WTC11 (cell line): ENCODE results near the gene XPR1. TPM values are rescaled to one million over a fixed set of nuclear protein-coding genes. Genes with fewer than 3 reads are reported as not detected.

ENCODE experiments used
- ATAC-seq: fragments of 200-7000 bp; cut with Tn5 transposase; 2 replicates; pipeline ENCODE4 v1.10.0; 2021; ENCODE audit warnings: mild to moderate bottlenecking, moderate library complexity
- CTCF ChIA-PET: fragments of 300-600 bp; sonication (Branson Sonifier 250); formaldehyde crosslinking; loops from one replicate; lab custom pipeline; 2021; ENCODE audit warnings: antibody characterized with exemption; lab: Charles Lee
- POLR2A ChIA-PET: fragments of 350-600 bp; sonication (Branson Sonifier 250); formaldehyde crosslinking; loops from one replicate; lab custom pipeline; 2021; ENCODE audit warnings: antibody characterized with exemption; lab: Charles Lee
- DNase-seq: peaks from one replicate; pipeline ENCODE4 v3.0.0; 2021; ENCODE audit warnings: low spot score
- H3K27ac Mint-ChIP-seq: 2 replicates; pipeline ENCODE4 v1.8.0; 2021; ENCODE audit warnings: mixed read lengths
- H3K27me3 Mint-ChIP-seq: 2 replicates; pipeline ENCODE4 v1.8.0; 2021; ENCODE audit warnings: low read depth, mild to moderate bottlenecking, moderate library complexity, mixed read lengths
- H3K36me3 Mint-ChIP-seq: 2 replicates; pipeline ENCODE4 v1.8.0; 2021; ENCODE audit warnings: mixed read lengths
- H3K4me1 Mint-ChIP-seq: 2 replicates; pipeline ENCODE4 v1.8.0; 2022; ENCODE audit warnings: mixed read lengths
- H3K4me3 Mint-ChIP-seq: 2 replicates; pipeline ENCODE4 v1.8.0; 2021; ENCODE audit warnings: mild to moderate bottlenecking, moderate library complexity, mixed read lengths
- H3K9me3 Mint-ChIP-seq: 2 replicates; pipeline ENCODE4 v1.8.0; 2021; ENCODE audit warnings: mixed read lengths
- AFF4 ChIP-seq: sonication (generic); formaldehyde crosslinking; IDR thresholded peaks from 2 replicates; pipeline ENCODE4 v1.8.1; 2023; ENCODE audit warnings: mild to moderate bottlenecking, missing genetic modification reagents, borderline replicate concordance
- E2F1 ChIP-seq: sonication (generic); formaldehyde crosslinking; IDR thresholded peaks from 2 replicates; pipeline ENCODE4 v1.8.0; 2022; ENCODE audit warnings: mild to moderate bottlenecking, missing genetic modification reagents
- E2F4 ChIP-seq: sonication (generic); formaldehyde crosslinking; IDR thresholded peaks from 2 replicates; pipeline ENCODE4 v1.8.1; 2022; ENCODE audit warnings: low read depth, mild to moderate bottlenecking, moderate library complexity, missing genetic modification reagents, borderline replicate concordance
- ERG ChIP-seq: fragments of 250-450 bp; sonication (Bioruptor Pico); IDR thresholded peaks from 2 replicates; pipeline ENCODE4 v1.8.0; 2021; ENCODE audit warnings: mild to moderate bottlenecking
- FOXJ3 ChIP-seq: sonication (generic); formaldehyde crosslinking; IDR thresholded peaks from 2 replicates; pipeline ENCODE4 v1.9.0; 2021; ENCODE audit warnings: missing genetic modification reagents, mild to moderate bottlenecking, borderline replicate concordance
- HMGA2 ChIP-seq: fragments of 250-450 bp; sonication (Bioruptor Pico); IDR thresholded peaks from 2 replicates; pipeline ENCODE4 v1.4.0; 2021; ENCODE audit warnings: mild to moderate bottlenecking, moderate library complexity
- NR1H2 ChIP-seq: sonication (generic); formaldehyde crosslinking; IDR thresholded peaks from 2 replicates; pipeline ENCODE4 v1.9.0; 2021; ENCODE audit warnings: mild to moderate bottlenecking, moderate library complexity, missing genetic modification reagents
- PRDM15 ChIP-seq: sonication (generic); formaldehyde crosslinking; IDR thresholded peaks from 2 replicates; pipeline ENCODE4 v1.8.0; 2022; ENCODE audit warnings: missing genetic modification reagents
- TCF7 ChIP-seq: sonication (generic); formaldehyde crosslinking; IDR thresholded peaks from 2 replicates; pipeline ENCODE4 v1.8.0; 2022; ENCODE audit warnings: mild to moderate bottlenecking, low read depth, missing genetic modification reagents, moderate library complexity
- TEAD1 ChIP-seq: sonication (generic); formaldehyde crosslinking; IDR thresholded peaks from 2 replicates; pipeline ENCODE4 v1.8.0; 2022; ENCODE audit warnings: mild to moderate bottlenecking, missing genetic modification reagents
- ZBTB43 ChIP-seq: sonication (generic); formaldehyde crosslinking; IDR thresholded peaks from 2 replicates; pipeline ENCODE4 v1.8.1; 2023; ENCODE audit warnings: mild to moderate bottlenecking, missing genetic modification reagents
- ZNF512 ChIP-seq: sonication (generic); formaldehyde crosslinking; IDR thresholded peaks from 2 replicates; pipeline ENCODE4 v1.8.1; 2022; ENCODE audit warnings: missing genetic modification reagents, borderline replicate concordance
- total RNA-seq: library from RNA; stranded (reverse); gene quantifications from 3 replicates; pipeline ENCODE4 v1.2.3, GENCODE V29; 2021

Gene XPR1
- total RNA-seq, 1 experiment from 2014 or later = 34.6 TPM

- DNase-seq = no peak
- Mint-ChIP-seq H3K4me1 (peaks cover 26% of the 10 kb centered on the region), H3K4me3 (no peak overlapping the region)
- ChIA-PET CTCF (no interaction called here), POLR2A (no interaction called here)
- no peak for TF ChIP-seq ZBTB43
- TF ChIP-seq FOXJ3 (CRISPR knock-in tag) = no peak
- TF ChIP-seq, all 79 proteins: peak for 0
- Mint-ChIP-seq H3K9me3 (peaks cover 23% of the 10 kb centered on the region), H3K27me3 (no peaks in the 10 kb centered on the region), H3K27ac (no peak overlapping the region), H3K36me3 (peaks cover 19% of the 10 kb centered on the region)
- no peak for ATAC-seq
Observed at GRCh38 chr1:180696361-180696760, 64.5 kb downstream of the XPR1 start.

- POLR2A ChIA-PET = no interaction called here
Observed at GRCh38 chr1:180698580-180698979, 66.8 kb downstream of the XPR1 start.

More at GRCh38 chr1:180698580-180698979, 66.8 kb downstream of the XPR1 start:
- H3K27ac Mint-ChIP-seq = no peak overlapping the region
- H3K4me3 Mint-ChIP-seq = no peak overlapping the region
- DNase-seq (no peak), ATAC-seq (no peak)
- peaks cover 31% of the 10 kb centered on the region for H3K9me3 Mint-ChIP-seq
- H3K4me1 Mint-ChIP-seq = peaks cover 19% of the 10 kb centered on the region
- TF ChIP-seq ZNF512 (no peak), NR1H2 (CRISPR knock-in tag) (no peak), TCF7 (CRISPR knock-in tag) (no peak), E2F4 (no peak), TEAD1 (CRISPR knock-in tag) (no peak), E2F1 (CRISPR knock-in tag) (no peak), HMGA2 (CRISPR knock-in tag) (no peak), AFF4 (CRISPR knock-in tag) (no peak), PRDM15 (CRISPR knock-in tag) (no peak), ERG (CRISPR knock-in tag) (no peak)
- no peaks in the 10 kb centered on the region for H3K27me3 Mint-ChIP-seq
- H3K36me3 Mint-ChIP-seq = peaks cover 25% of the 10 kb centered on the region
- CTCF ChIA-PET = no interaction called here
